Tibial artery (tissue), 4 donors: ENCODE measurements around the gene MYOZ2.

Experiments used
- DNase-seq, 2 donors: peaks; one replicate each; pipeline ENCODE4 v3.0.0-alpha.2; 2019
- H3K27ac ChIP-seq, 2 donors: fragments of 200-600 bp; sonication (generic) in 1 of 2; 1 replicate in 1 of 2; 2 replicates in 1 of 2; pipeline ENCODE4 v1.5.1; 2018 to 2019; ENCODE audit warnings: mild to moderate bottlenecking in 1 of 2
- H3K27me3 ChIP-seq, 2 donors: fragments of 200-600 bp; sonication (generic) in 1 of 2; one replicate each; pipeline versions ENCODE4 v1.5.1 to v1.6.0; 2016 to 2019
- H3K36me3 ChIP-seq, 3 donors: fragments of 200-600 bp; sonication (generic) in 2 of 3; one replicate each; pipeline ENCODE4 v1.5.1; 2016 to 2019; ENCODE audit warnings: mild to moderate bottlenecking in 2 of 3
- H3K4me1 ChIP-seq, 4 donors: fragments of 200-600 bp; sonication (generic) in 2 of 4; 1 replicate in 3 of 4; 2 replicates in 1 of 4; pipeline ENCODE4 v1.5.1; 2016 to 2019
- H3K4me3 ChIP-seq, 2 donors: fragments of 200-600 bp; sonication (generic) in 1 of 2; 1 replicate in 1 of 2; 2 replicates in 1 of 2; pipeline ENCODE4 v1.5.1; 2018 to 2019; ENCODE audit warnings: mild to moderate bottlenecking in 2 of 2
- H3K9me3 ChIP-seq, 3 donors: fragments of 200-600 bp; sonication (generic) in 1 of 3; one replicate each; pipeline ENCODE4 v1.5.1; 2016 to 2019
- CTCF ChIP-seq, 2 experiments: fragments of 200-600 bp in 1 of 2; fragments of 450-650 bp in 1 of 2; IDR thresholded peaks; one replicate each; pipeline ENCODE4 v1.5.1; 2017 to 2019; ENCODE audit warnings: antibody characterized with exemption in 2 of 2, mild to moderate bottlenecking in 1 of 2, moderate library complexity in 1 of 2
- intact Hi-C: fragments of 100-400 bp; cut with DNase I; formaldehyde crosslinking; loops from one replicate; pipeline ENCODE4 v1.15.0; 2023; ENCODE audit warnings: low total_unique reads

The MYOZ2 gene

GRCh38 chr4:119105605-119106004, 30.0 kb upstream of the MYOZ2 start:
- Histone ChIP-seq H3K27me3 (no peaks in the 10 kb centered on the region), H3K4me3 (no peak overlapping the region), H3K27ac (no peak overlapping the region), H3K36me3 (no peaks in the 10 kb centered on the region), H3K9me3 (no peaks in the 10 kb centered on the region), H3K4me1 (peaks cover 0 to 46% (median 22%) of the 10 kb centered on the region in 4 donors)
- no peak for TF ChIP-seq CTCF (IDR thresholded peaks at IDR 0.05)
- no peak for DNase-seq
- intact Hi-C loops = loop anchor here (10.0 kb wide), 2 partner anchors 109 to 509 kb away; partner anchors contain the start of gene USP53

DNA sequence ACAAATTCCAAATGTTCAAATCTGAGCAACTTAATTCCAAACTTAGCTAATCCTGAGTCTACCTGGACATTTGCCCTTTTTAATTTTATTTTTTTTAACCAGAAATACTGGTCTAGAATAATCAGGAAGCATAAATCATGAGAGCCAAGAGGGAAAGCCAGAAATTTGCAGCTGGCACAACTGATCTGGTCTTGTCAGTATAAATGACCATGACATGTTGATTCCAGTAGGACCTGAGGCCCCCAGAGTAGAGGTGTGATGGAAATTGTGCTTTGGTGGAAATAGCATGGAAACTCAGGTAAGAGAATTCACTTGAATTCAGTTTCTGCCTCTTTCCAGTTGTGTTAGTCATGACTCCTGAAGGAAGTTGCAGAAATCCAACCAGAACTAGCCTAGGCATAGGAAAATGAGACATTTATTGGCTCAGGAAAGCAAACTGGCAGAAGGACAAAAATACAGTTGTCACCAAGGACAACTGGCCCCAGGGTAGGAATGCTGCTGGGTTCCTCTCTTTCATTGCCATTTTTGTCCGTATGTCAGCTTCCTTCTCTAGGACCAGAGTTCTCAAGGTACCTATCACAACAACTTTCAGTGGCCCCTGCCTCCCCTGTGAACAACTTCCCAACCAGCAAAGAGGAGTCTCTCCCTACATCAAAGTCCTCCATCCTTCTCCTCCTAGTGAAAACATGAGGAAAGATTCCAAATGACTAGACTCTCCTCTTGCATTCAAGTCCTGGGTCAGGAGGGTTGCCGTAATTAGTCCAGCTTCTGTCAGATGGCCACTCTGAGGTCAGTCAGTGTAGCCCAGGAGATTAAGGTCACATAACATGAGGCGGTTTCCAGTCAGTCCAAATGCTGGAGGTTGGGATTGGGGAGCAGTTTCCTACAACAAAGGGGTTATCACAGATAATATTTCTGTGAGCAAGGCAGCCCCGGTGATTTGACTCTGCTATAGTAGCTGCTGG, 29.3 kb upstream of the MYOZ2 start:
- no peaks in the 10 kb centered on the region for H3K27me3 ChIP-seq
- H3K9me3 ChIP-seq = no peaks in the 10 kb centered on the region
- H3K4me3 ChIP-seq = no peak overlapping the region
- H3K4me1 ChIP-seq = peaks cover 0 to 46% (median 22%) of the 10 kb centered on the region in 4 donors
- DNase-seq = no peak
- H3K36me3 ChIP-seq = no peaks in the 10 kb centered on the region
- no peak for TF ChIP-seq CTCF (IDR thresholded peaks at IDR 0.05)
- peak overlapping the region in 1 of 2 donors; percentile 35 for H3K27ac ChIP-seq
- intact Hi-C loops = loop anchor here (10.0 kb wide), 2 partner anchors 108 to 508 kb away; partner anchors contain the start of gene USP53

DNA sequence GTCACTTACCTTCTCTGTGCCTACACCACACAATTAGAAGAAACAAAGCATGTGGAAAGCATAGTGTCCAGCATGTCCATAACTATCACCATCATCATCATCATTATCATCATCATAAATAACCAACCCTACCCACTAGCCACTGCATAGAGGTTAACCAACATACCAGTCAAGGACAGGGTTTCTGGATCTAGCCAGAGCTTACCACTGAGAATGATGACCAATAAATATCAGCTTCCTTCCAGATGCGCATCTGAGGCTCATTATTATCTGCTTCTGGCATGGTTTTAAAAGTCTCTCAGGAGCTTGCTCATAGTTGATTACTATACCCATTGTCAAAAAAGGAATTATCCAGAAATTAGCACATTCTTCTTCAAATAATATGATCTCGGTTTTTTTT, 25.5 kb upstream of the MYOZ2 start:
- no peak for DNase-seq
- Histone ChIP-seq H3K27me3 (no peaks in the 10 kb centered on the region), H3K36me3 (no peaks in the 10 kb centered on the region), H3K4me3 (no peak overlapping the region), H3K4me1 (peaks cover 0 to 27% (median 11%) of the 10 kb centered on the region in 4 donors), H3K9me3 (no peaks in the 10 kb centered on the region), H3K27ac (no peak overlapping the region)
- intact Hi-C loops = no loop called here
- no peak for TF ChIP-seq CTCF (IDR thresholded peaks at IDR 0.05)

- H3K4me1 ChIP-seq = peaks cover 0 to 15% (median 4%) of the 10 kb centered on the region in 4 donors
- H3K4me3 ChIP-seq = no peak overlapping the region
- no peak for TF ChIP-seq CTCF (IDR thresholded peaks at IDR 0.05)
- intact Hi-C loops = no loop called here
- H3K36me3 ChIP-seq = no peaks in the 10 kb centered on the region
- DNase-seq = no peak
- no peak overlapping the region for H3K27ac ChIP-seq
- H3K27me3 ChIP-seq = no peaks in the 10 kb centered on the region
- no peaks in the 10 kb centered on the region for H3K9me3 ChIP-seq
Observed at GRCh38 chr4:119111296-119111695, 24.3 kb upstream of the MYOZ2 start.

DNA sequence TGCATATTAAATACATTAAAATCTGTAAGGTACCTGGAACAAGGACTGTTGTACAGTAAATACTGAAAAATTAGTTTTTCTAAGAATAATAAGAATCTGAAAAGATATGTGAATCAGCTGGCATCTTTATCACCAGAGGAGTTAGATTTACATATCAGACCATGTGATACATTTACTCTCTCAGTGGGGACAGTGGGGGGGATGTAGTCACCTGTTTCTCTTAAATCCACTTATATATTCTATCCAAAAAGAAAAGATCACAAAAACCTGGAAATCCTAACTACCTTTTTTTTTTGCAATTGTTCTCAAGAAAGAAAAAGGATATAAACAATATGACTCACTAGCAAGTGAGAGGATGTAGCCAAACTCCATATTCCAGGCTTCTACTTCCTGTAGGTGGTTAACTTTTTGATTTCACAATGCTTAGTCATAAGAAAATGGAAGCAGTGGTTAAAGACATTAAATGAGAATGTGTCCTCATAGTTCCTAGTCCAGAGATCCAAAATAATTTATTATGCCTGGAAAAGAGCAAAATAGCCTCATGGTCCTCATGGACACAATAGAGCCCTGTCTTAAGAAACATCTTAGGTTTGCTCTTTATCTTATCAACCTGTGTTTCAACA, 22.5 kb upstream of the MYOZ2 start:
- no peak for DNase-seq
- Histone ChIP-seq H3K36me3 (no peaks in the 10 kb centered on the region), H3K27me3 (no peaks in the 10 kb centered on the region), H3K4me1 (peaks cover 0 to 9% (median 2%) of the 10 kb centered on the region in 4 donors), H3K9me3 (no peaks in the 10 kb centered on the region), H3K4me3 (no peak overlapping the region), H3K27ac (peak overlapping the region; percentile 26 to 28)
- intact Hi-C loops = no loop called here
- TF ChIP-seq CTCF (IDR thresholded peaks at IDR 0.05) = no peak
